Upper lobe of left lung (tissue), 4 donors: ENCODE data around the gene GLIS1.

Experiments
- CTCF ChIP-seq, 6 experiments: fragments of 450-650 bp in 4 of 6; fragments of 200-600 bp in 2 of 6; sonication (generic) in 2 of 6; IDR thresholded peaks; one replicate each; pipeline ENCODE4 v1.5.1; 2016 to 2019; ENCODE audit warnings: antibody characterized with exemption in 6 of 6
- POLR2A ChIP-seq, 4 donors: fragments of 450-650 bp; IDR thresholded peaks; one replicate each; pipeline ENCODE4 v1.5.1; 2016 to 2017; ENCODE audit warnings: antibody characterized with exemption in 4 of 4, mild to moderate bottlenecking in 2 of 4
- POLR2AphosphoS5 ChIP-seq, 2 donors: sonication (generic); formaldehyde crosslinking; IDR thresholded peaks; one replicate each; pipeline ENCODE4 v1.5.1; 2017; ENCODE audit warnings: antibody characterized with exemption in 2 of 2

- TF ChIP-seq CTCF (IDR thresholded peaks at IDR 0.05), result peak; percentile 26 to 75 (median 48)
- no peak for TF ChIP-seq POLR2A (IDR thresholded peaks at IDR 0.05)
- no peak for TF ChIP-seq POLR2AphosphoS5 (IDR thresholded peaks at IDR 0.05)
Observed at GRCh38 chr1:53470155-53470554, 268.8 kb downstream of the GLIS1 start.
